HCT116 (cell line): ENCODE results near the gene GLI3. TPM values are rescaled to one million over a fixed set of nuclear protein-coding genes. Genes with fewer than 3 reads are reported as not detected.

ENCODE experiments used
- ATAC-seq: fragments of 200-7000 bp; cut with Tn5 transposase; 2 replicates; pipeline ENCODE4 v1.9.1; 2020; ENCODE audit warnings: mild to moderate bottlenecking, moderate library complexity
- BruUV-seq: library from RNA; stranded (reverse); fragments of 400-500 nt; replicated peaks from 2 replicates; lab custom pipeline; 2021; lab: Mats Ljungman, UMichigan
- CTCF ChIA-PET: fragments of 300-600 bp; sonication (Branson Sonifier 250); formaldehyde crosslinking; loops from one replicate; lab custom pipeline; 2021; ENCODE audit warnings: antibody characterized with exemption; lab: Charles Lee
- POLR2A ChIA-PET: fragments of 300-600, 350-600 bp; sonication (Branson Sonifier 250); formaldehyde crosslinking; loops from one replicate; lab custom pipeline; 2021; ENCODE audit warnings: antibody characterized with exemption; lab: Charles Lee
- RAD21 ChIA-PET, 2 experiments: fragments of 300-600 bp; sonication (Branson Sonifier 250); formaldehyde crosslinking; loops; one replicate each; lab custom pipeline; 2023; ENCODE audit warnings: low total read pairs in 2 of 2; ENCODE audit not compliant: uncharacterized antibody in 2 of 2, unreplicated experiment in 2 of 2, low non-redundant PET in 1 of 2; lab: Charles Lee
- DNase-seq: peaks from one replicate; pipeline ENCODE4 v3.0.0-alpha.2; 2010; ENCODE audit warnings: low read depth, low spot score
- H2AFZ ChIP-seq: fragments of 200-600 bp; shearing (Covaris generic), sonication (generic); 2 replicates; pipeline ENCODE4 v1.6.1; 2017; ENCODE audit warnings: low read depth, mixed run types, mixed read lengths, antibody characterized with exemption, low read length; ENCODE audit not compliant: poor library complexity, severe bottlenecking
- H3K27ac ChIP-seq: 2 replicates; pipeline ENCODE4 v1.5.1; 2012; ENCODE audit warnings: low read depth, low read length
- H3K27me3 ChIP-seq: fragments of 200-600 bp; sonication (generic); 2 replicates; pipeline ENCODE4 v1.6.1; 2016; ENCODE audit warnings: mixed run types, low read length, mixed read lengths; ENCODE audit not compliant: insufficient read depth
- H3K36me3 ChIP-seq, 2 experiments: fragments of 200-500 bp in 1 of 2; fragments of 200-600 bp in 1 of 2; sonication (Bioruptor generic) in 1 of 2; sonication (generic) in 1 of 2; 2 replicates each; pipeline versions ENCODE4 v1.5.1 to v1.6.1; 2014 to 2016; ENCODE audit warnings: low read length in 2 of 2, inconsistent platforms in 1 of 2, mixed read lengths in 1 of 2, mixed run types in 1 of 2; ENCODE audit not compliant: insufficient read depth in 2 of 2, control insufficient read depth in 1 of 2
- H3K4me1 ChIP-seq, 2 experiments: fragments of 200-600 bp in 1 of 2; sonication (generic) in 1 of 2; 2 replicates each; pipeline versions ENCODE4 v1.5.1 to v1.6.1; 2012 to 2017; ENCODE audit warnings: low read length in 2 of 2, inconsistent platforms in 1 of 2, mild to moderate bottlenecking in 1 of 2, mixed read lengths in 1 of 2, mixed run types in 1 of 2, moderate library complexity in 1 of 2; ENCODE audit not compliant: insufficient read depth in 2 of 2, control insufficient read depth in 1 of 2
- H3K4me2 ChIP-seq: fragments of 200-600 bp; sonication (generic); 2 replicates; pipeline ENCODE4 v1.6.1; 2017; ENCODE audit warnings: mixed run types, low read length, mixed read lengths
- H3K4me3 ChIP-seq, 2 experiments: fragments of 200-600 bp in 1 of 2; sonication (generic) in 1 of 2; replicated peaks in 1 of 2; 2 replicates each; pipeline ENCODE4 v1.5.1; 2011 to 2016; ENCODE audit warnings: low read length in 2 of 2, control low read depth in 1 of 2, low read depth in 1 of 2, mild to moderate bottlenecking in 1 of 2, mixed read lengths in 1 of 2, mixed run types in 1 of 2
- H3K79me2 ChIP-seq: fragments of 200-600 bp; sonication (generic); 2 replicates; pipeline ENCODE4 v1.6.1; 2017; ENCODE audit warnings: mild to moderate bottlenecking, mixed run types, low read length, moderate library complexity, mixed read lengths; ENCODE audit not compliant: insufficient read depth
- H3K9ac ChIP-seq: fragments of 200-600 bp; sonication (generic); 2 replicates; pipeline ENCODE4 v1.6.1; 2016; ENCODE audit warnings: low read length, mixed read lengths
- H3K9me2 ChIP-seq: fragments of 200-600 bp; sonication (generic), shearing (Covaris generic); 2 replicates; pipeline ENCODE4 v1.6.1; 2017; ENCODE audit warnings: mixed run types, mild to moderate bottlenecking, moderate library complexity; ENCODE audit not compliant: insufficient read depth
- H3K9me3 ChIP-seq, 2 experiments: fragments of 200-500 bp in 1 of 2; fragments of 200-600 bp in 1 of 2; sonication (Bioruptor generic) in 1 of 2; sonication (generic) in 1 of 2; 2 replicates each; pipeline ENCODE4 v1.6.1; 2014 to 2017; ENCODE audit warnings: low read length in 2 of 2, mixed read lengths in 2 of 2, inconsistent platforms in 1 of 2, low read depth in 1 of 2, mild to moderate bottlenecking in 1 of 2, mixed run types in 1 of 2, moderate library complexity in 1 of 2; ENCODE audit not compliant: control insufficient read depth in 1 of 2, insufficient read depth in 1 of 2
- H4K20me1 ChIP-seq: fragments of 200-600 bp; sonication (generic), shearing (Covaris generic); 2 replicates; pipeline ENCODE4 v1.6.1; 2017; ENCODE audit warnings: mixed run types, mild to moderate bottlenecking, moderate library complexity; ENCODE audit not compliant: insufficient read depth
- ATF3 ChIP-seq: IDR thresholded peaks from 2 replicates; pipeline ENCODE4 v1.6.1; 2012
- EGR1 ChIP-seq: IDR thresholded peaks from 2 replicates; pipeline ENCODE4 v1.6.1; 2012; ENCODE audit warnings: low read depth
- ELF1 ChIP-seq: IDR thresholded peaks from 2 replicates; pipeline ENCODE4 v1.6.1; 2012; ENCODE audit warnings: low read depth, borderline replicate concordance
- FOSL1 ChIP-seq: IDR thresholded peaks from 2 replicates; pipeline ENCODE4 v1.6.1; 2012; ENCODE audit warnings: low read depth
- POLR2A ChIP-seq: IDR thresholded peaks from 2 replicates; pipeline ENCODE4 v1.7.0; 2011; ENCODE audit warnings: borderline replicate concordance; ENCODE audit not compliant: insufficient read depth, insufficient read length; ENCODE audit errors: extremely low read depth
- RAD21 ChIP-seq: IDR thresholded peaks from 2 replicates; pipeline ENCODE4 v1.6.1; 2012; ENCODE audit warnings: low read depth, mild to moderate bottlenecking
- SIN3A ChIP-seq: IDR thresholded peaks from 2 replicates; pipeline ENCODE4 v1.6.1; 2012; ENCODE audit warnings: low read depth
- SRF ChIP-seq: IDR thresholded peaks from 2 replicates; pipeline ENCODE4 v1.6.1; 2012; ENCODE audit warnings: low read depth
- ZNF274 ChIP-seq: fragments of 200-500 bp; sonication (Bioruptor generic); IDR thresholded peaks from 2 replicates; pipeline ENCODE4 v1.6.1; 2014; ENCODE audit warnings: mild to moderate bottlenecking, low read depth, low read length, inconsistent platforms
- intact Hi-C: fragments of 100-400 bp; cut with micrococcal nuclease; formaldehyde crosslinking; loops from 2 replicates; pipeline ENCODE4 v1.10.0; 2022
- total RNA-seq: library from RNA; stranded (reverse); gene quantifications from one replicate; pipeline ENCODE4 v1.2.1, GENCODE V29; 2021; ENCODE audit not compliant: unreplicated experiment
- TF ChIP-seq, protein P1 (sequence below): IDR thresholded peaks from 2 replicates; pipeline ENCODE4 v1.6.1; 2012
- TF ChIP-seq, protein P2 (sequence below): IDR thresholded peaks from 2 replicates; pipeline ENCODE4 v1.6.1; 2011; ENCODE audit warnings: mild to moderate bottlenecking, low read length, moderate library complexity; ENCODE audit not compliant: insufficient replicate concordance; ENCODE audit errors: extremely low read depth

Gene GLI3
- total RNA-seq, 1 experiment from 2014 or later, result 0.07 TPM

- Histone ChIP-seq H3K9me2 (no peaks in the 10 kb centered on the region), H3K79me2 (no peaks in the 10 kb centered on the region), H3K9ac (no peak overlapping the region), H3K27me3 (0 out of 2 replicates have a peak, but pooled peaks cover 9% of the 10 kb centered on the region), H3K4me1 (no peaks in the 10 kb centered on the region), H3K27ac (no peak overlapping the region), H2AFZ (no peak overlapping the region), H4K20me1 (no peaks in the 10 kb centered on the region), H3K4me3 (no peak overlapping the region), H3K36me3 (no peaks in the 10 kb centered on the region), H3K9me3 (no peaks in the 10 kb centered on the region), H3K4me2 (no peak overlapping the region)
- no TSS peak for BruUV-seq
- POLR2A ChIA-PET, result no interaction called here
- DNase-seq, result no peak
- RAD21 ChIA-PET, result no interaction called here
- CTCF ChIA-PET, result no interaction called here
- no peak for TF ChIP-seq SRF
- TF ChIP-seq FOSL1, result no peak
- intact Hi-C loops, result no loop called here
- ATAC-seq, result no peak
Observed at GRCh38 chr7:42025635-42026375, 211.2 kb downstream of the GLI3 start.

DNA sequence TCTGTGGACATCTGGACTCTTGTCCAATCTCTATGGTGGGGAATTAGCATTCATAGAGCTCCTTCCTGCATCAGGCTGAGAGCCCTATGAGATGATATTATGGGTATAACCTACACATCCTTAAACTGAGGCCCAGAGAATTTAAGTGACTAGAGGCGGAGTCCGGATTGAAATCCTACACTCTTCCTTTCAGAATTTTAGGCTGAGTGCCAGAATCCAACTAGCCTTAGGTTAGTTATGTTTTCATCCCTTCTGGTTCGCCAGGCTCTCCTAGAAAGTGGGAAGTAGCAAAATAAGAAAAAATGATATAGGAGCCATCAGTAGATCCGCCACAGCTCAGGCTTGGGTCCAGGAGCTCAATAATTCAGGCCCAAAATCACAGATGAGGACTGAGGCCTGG is 212.5 kb downstream of the GLI3 start:
- RAD21 ChIA-PET, result no interaction called here
- no peak overlapping the region for H3K9ac ChIP-seq
- CTCF ChIA-PET, result no interaction called here
- H2AFZ ChIP-seq, result no peak overlapping the region
- POLR2A ChIA-PET, result no interaction called here
- BruUV-seq, result no TSS peak
- intact Hi-C loops, result no loop called here
- H3K27ac ChIP-seq, result no peak overlapping the region
- no peaks in the 10 kb centered on the region for H3K9me3 ChIP-seq
- H3K9me2 ChIP-seq, result no peaks in the 10 kb centered on the region
- no peaks in the 10 kb centered on the region for H3K36me3 ChIP-seq
- no peak overlapping the region for H3K4me2 ChIP-seq
- no peaks in the 10 kb centered on the region for H3K79me2 ChIP-seq
- DNase-seq (no peak), ATAC-seq (no peak)
- TF ChIP-seq SIN3A (no peak), ELF1 (no peak), ATF3 (no peak), POLR2A (no peak), RAD21 (no peak), EGR1 (no peak), ZNF274 (no peak), FOSL1 (no peak), SRF (no peak)
- TF ChIP-seq, protein P1, sequence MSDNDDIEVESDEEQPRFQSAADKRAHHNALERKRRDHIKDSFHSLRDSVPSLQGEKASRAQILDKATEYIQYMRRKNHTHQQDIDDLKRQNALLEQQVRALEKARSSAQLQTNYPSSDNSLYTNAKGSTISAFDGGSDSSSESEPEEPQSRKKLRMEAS, result no peak
- TF ChIP-seq, protein P2, sequence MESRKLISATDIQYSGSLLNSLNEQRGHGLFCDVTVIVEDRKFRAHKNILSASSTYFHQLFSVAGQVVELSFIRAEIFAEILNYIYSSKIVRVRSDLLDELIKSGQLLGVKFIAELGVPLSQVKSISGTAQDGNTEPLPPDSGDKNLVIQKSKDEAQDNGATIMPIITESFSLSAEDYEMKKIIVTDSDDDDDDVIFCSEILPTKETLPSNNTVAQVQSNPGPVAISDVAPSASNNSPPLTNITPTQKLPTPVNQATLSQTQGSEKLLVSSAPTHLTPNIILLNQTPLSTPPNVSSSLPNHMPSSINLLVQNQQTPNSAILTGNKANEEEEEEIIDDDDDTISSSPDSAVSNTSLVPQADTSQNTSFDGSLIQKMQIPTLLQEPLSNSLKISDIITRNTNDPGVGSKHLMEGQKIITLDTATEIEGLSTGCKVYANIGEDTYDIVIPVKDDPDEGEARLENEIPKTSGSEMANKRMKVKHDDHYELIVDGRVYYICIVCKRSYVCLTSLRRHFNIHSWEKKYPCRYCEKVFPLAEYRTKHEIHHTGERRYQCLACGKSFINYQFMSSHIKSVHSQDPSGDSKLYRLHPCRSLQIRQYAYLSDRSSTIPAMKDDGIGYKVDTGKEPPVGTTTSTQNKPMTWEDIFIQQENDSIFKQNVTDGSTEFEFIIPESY, result no peak
- no peaks in the 10 kb centered on the region for H3K4me1 ChIP-seq
- 0 out of 2 replicates have a peak, but pooled peaks cover 9% of the 10 kb centered on the region for H3K27me3 ChIP-seq
- no peak overlapping the region for H3K4me3 ChIP-seq
- no peaks in the 10 kb centered on the region for H4K20me1 ChIP-seq
